Activated CD8-positive, alpha-beta T cell treated with anti-CD3 and anti-CD28 coated beads, Interleukin-2, amount 10 ng/mL, durations not matched to agents 7 days and 5 days (primary cell): ENCODE measurements around the gene CAMK2B. TPM values are rescaled to one million over a fixed set of nuclear protein-coding genes. Genes with fewer than 3 reads are reported as not detected.
"Not testable (repeated sequence)": the region's sequence is repeated elsewhere in the genome, so short reads cannot be mapped to it uniquely, and the experiment has no call there.

Experiments used
- ATAC-seq: fragments of 150-1000 bp; cut with Tn5 transposase; one replicate; pipeline ENCODE4 v1.10.0; 2021; ENCODE audit warnings: moderate library complexity
- CTCF ChIA-PET: fragments of 350-600 bp; sonication (Branson Sonifier 250); formaldehyde crosslinking; loops from one replicate; lab custom pipeline; 2021; ENCODE audit warnings: antibody characterized with exemption; lab: Charles Lee
- POLR2A ChIA-PET: fragments of 350-600 bp; sonication (Branson Sonifier 250); formaldehyde crosslinking; loops from one replicate; lab custom pipeline; 2021; ENCODE audit warnings: antibody characterized with exemption; lab: Charles Lee
- DNase-seq: peaks from one replicate; pipeline ENCODE4 v3.0.0-alpha.2; 2020
- H3K27ac Mint-ChIP-seq: one replicate; pipeline ENCODE4 v1.8.0; 2021; ENCODE audit warnings: mild to moderate bottlenecking, mixed read lengths
- H3K27me3 Mint-ChIP-seq: one replicate; pipeline ENCODE4 v1.8.0; 2021; ENCODE audit warnings: low read depth, mixed read lengths
- H3K36me3 Mint-ChIP-seq: one replicate; pipeline ENCODE4 v1.8.0; 2021; ENCODE audit warnings: low read depth, mixed read lengths
- H3K4me1 Mint-ChIP-seq: one replicate; pipeline ENCODE4 v1.8.0; 2021; ENCODE audit warnings: low read depth, mixed read lengths
- H3K4me3 Mint-ChIP-seq: one replicate; pipeline ENCODE4 v1.8.0; 2021; ENCODE audit warnings: mild to moderate bottlenecking, mixed read lengths
- H3K9me3 Mint-ChIP-seq: one replicate; pipeline ENCODE4 v1.8.0; 2022; ENCODE audit warnings: mixed read lengths; ENCODE audit not compliant: insufficient read depth
- total RNA-seq, 2 experiments: library from RNA; stranded (reverse); gene quantifications; one replicate each; pipeline ENCODE4 v1.2.3, GENCODE V29; 2021

The CAMK2B gene
- total RNA-seq, 2 experiments from 2014 or later, result not detected

GRCh38 chr7:44185729-44186128, 139.7 kb downstream of the CAMK2B start:
- H3K4me3 Mint-ChIP-seq, result no peak overlapping the region
- ATAC-seq, result no peak
- CTCF ChIA-PET, result interaction anchor here (1.6 kb wide), 1 partner anchor 10 kb away, joined by 4 read pairs; no protein-coding TSS in a partner anchor
- POLR2A ChIA-PET, result no interaction called here
- H3K9me3 Mint-ChIP-seq, result peaks cover 5% of the 10 kb centered on the region
- no peaks in the 10 kb centered on the region for H3K4me1 Mint-ChIP-seq
- peaks cover 7% of the 10 kb centered on the region for H3K27me3 Mint-ChIP-seq
- no peak for DNase-seq
- H3K27ac Mint-ChIP-seq, result no peak overlapping the region
- no peaks in the 10 kb centered on the region for H3K36me3 Mint-ChIP-seq

- no peaks in the 10 kb centered on the region for H3K4me1 Mint-ChIP-seq
- no peaks in the 10 kb centered on the region for H3K36me3 Mint-ChIP-seq
- no peak overlapping the region for H3K27ac Mint-ChIP-seq
- DNase-seq (no peak), ATAC-seq (no peak)
- POLR2A ChIA-PET, result no interaction called here
- CTCF ChIA-PET, result no interaction called here
- no peak overlapping the region for H3K4me3 Mint-ChIP-seq
- peaks cover 5% of the 10 kb centered on the region for H3K9me3 Mint-ChIP-seq
- peaks cover 4% of the 10 kb centered on the region for H3K27me3 Mint-ChIP-seq
Observed at GRCh38 chr7:44184873-44185446, 140.4 kb downstream of the CAMK2B start.

GRCh38 chr7:44184206-44184872, 141.1 kb downstream of the CAMK2B start:
- ATAC-seq, result no peak
- CTCF ChIA-PET, result no interaction called here

GRCh38 chr7:44183386-44183785, 142.0 kb downstream of the CAMK2B start:
- H3K4me3 Mint-ChIP-seq, result no peak overlapping the region
- peaks cover 7% of the 10 kb centered on the region for H3K27me3 Mint-ChIP-seq
- H3K27ac Mint-ChIP-seq, result no peak overlapping the region
- H3K9me3 Mint-ChIP-seq, result peaks cover 5% of the 10 kb centered on the region
- ATAC-seq (no peak), DNase-seq (no peak)
- no peaks in the 10 kb centered on the region for H3K4me1 Mint-ChIP-seq
- POLR2A ChIA-PET, result no interaction called here
- no peaks in the 10 kb centered on the region for H3K36me3 Mint-ChIP-seq
- CTCF ChIA-PET, result no interaction called here

More at GRCh38 chr7:44184206-44184872, 141.1 kb downstream of the CAMK2B start:
- H3K27me3 Mint-ChIP-seq, result peaks cover 4% of the 10 kb centered on the region
- peaks cover 5% of the 10 kb centered on the region for H3K9me3 Mint-ChIP-seq
- no peak overlapping the region for H3K27ac Mint-ChIP-seq
- no peaks in the 10 kb centered on the region for H3K4me1 Mint-ChIP-seq
- H3K4me3 Mint-ChIP-seq, result no peak overlapping the region
- H3K36me3 Mint-ChIP-seq, result no peaks in the 10 kb centered on the region
- POLR2A ChIA-PET, result no interaction called here
- DNase-seq, result no peak

GRCh38 chr7:44182827-44183226, 142.6 kb downstream of the CAMK2B start:
- Mint-ChIP-seq H3K4me3 (no peak overlapping the region), H3K27ac (no peak overlapping the region), H3K4me1 (no peaks in the 10 kb centered on the region), H3K9me3 (peaks cover 5% of the 10 kb centered on the region), H3K27me3 (peaks cover 11% of the 10 kb centered on the region), H3K36me3 (no peaks in the 10 kb centered on the region)
- ATAC-seq (no peak), DNase-seq (no peak)
- ChIA-PET CTCF (no interaction called here), POLR2A (no interaction called here)

- CTCF ChIA-PET, result no interaction called here
- Mint-ChIP-seq H3K9me3 (peaks cover 5% of the 10 kb centered on the region), H3K27ac (no peak overlapping the region), H3K27me3 (peaks cover 19% of the 10 kb centered on the region), H3K4me3 (no peak overlapping the region), H3K4me1 (no peaks in the 10 kb centered on the region), H3K36me3 (no peaks in the 10 kb centered on the region)
- ATAC-seq (no peak), DNase-seq (no peak)
- POLR2A ChIA-PET, result no interaction called here
Observed at GRCh38 chr7:44180631-44181030, 144.8 kb downstream of the CAMK2B start.

- ATAC-seq (no peak), DNase-seq (no peak)
- H3K9me3 Mint-ChIP-seq, result no peaks in the 10 kb centered on the region
- CTCF ChIA-PET, result no interaction called here
- no peak overlapping the region for H3K27ac Mint-ChIP-seq
- H3K27me3 Mint-ChIP-seq, result peaks cover 30% of the 10 kb centered on the region
- no peaks in the 10 kb centered on the region for H3K4me1 Mint-ChIP-seq
- POLR2A ChIA-PET, result no interaction called here
- no peak overlapping the region for H3K4me3 Mint-ChIP-seq
- no peaks in the 10 kb centered on the region for H3K36me3 Mint-ChIP-seq
Observed at GRCh38 chr7:44177570-44178131, 147.7 kb downstream of the CAMK2B start.

- H3K4me3 Mint-ChIP-seq, result no peak overlapping the region
Observed at GRCh38 chr7:44176486-44176885, 148.9 kb downstream of the CAMK2B start.

GRCh38 chr7:44175730-44176129, 149.7 kb downstream of the CAMK2B start:
- ATAC-seq (no peak), DNase-seq (no peak)
- Mint-ChIP-seq H3K9me3 (no peaks in the 10 kb centered on the region), H3K36me3 (no peaks in the 10 kb centered on the region), H3K4me1 (no peaks in the 10 kb centered on the region), H3K27ac (no peak overlapping the region), H3K27me3 (peaks cover 30% of the 10 kb centered on the region), H3K4me3 (no peak overlapping the region)
- ChIA-PET POLR2A (interaction anchor here (0.6 kb wide), 1 partner anchor 569 kb away, joined by 3 read pairs; no protein-coding TSS in a partner anchor), CTCF (no interaction called here)

More at GRCh38 chr7:44176486-44176885, 148.9 kb downstream of the CAMK2B start:
- ChIA-PET POLR2A (interaction anchor here (0.6 kb wide), 1 partner anchor 568 kb away, joined by 3 read pairs; no protein-coding TSS in a partner anchor), CTCF (no interaction called here)
- ATAC-seq (no peak), DNase-seq (no peak)
- no peaks in the 10 kb centered on the region for H3K9me3 Mint-ChIP-seq
- H3K27ac Mint-ChIP-seq, result no peak overlapping the region
- peaks cover 32% of the 10 kb centered on the region for H3K27me3 Mint-ChIP-seq
- no peaks in the 10 kb centered on the region for H3K4me1 Mint-ChIP-seq
- H3K36me3 Mint-ChIP-seq, result no peaks in the 10 kb centered on the region

- peaks cover 31% of the 10 kb centered on the region for H3K27me3 Mint-ChIP-seq
- H3K36me3 Mint-ChIP-seq, H3K9me3 Mint-ChIP-seq, POLR2A ChIA-PET, H3K4me3 Mint-ChIP-seq, H3K27ac Mint-ChIP-seq, H3K4me1 Mint-ChIP-seq, CTCF ChIA-PET, DNase-seq, ATAC-seq: not testable (repeated sequence)
Observed at GRCh38 chr7:44174694-44174948, 150.8 kb downstream of the CAMK2B start.

GRCh38 chr7:44173911-44174693, 151.3 kb downstream of the CAMK2B start:
- no peaks in the 10 kb centered on the region for H3K36me3 Mint-ChIP-seq
- H3K4me3 Mint-ChIP-seq, result no peak overlapping the region
- no peak for DNase-seq
- H3K9me3 Mint-ChIP-seq, result no peaks in the 10 kb centered on the region
- no peak overlapping the region for H3K27ac Mint-ChIP-seq
- no peak for ATAC-seq
- peaks cover 30% of the 10 kb centered on the region for H3K27me3 Mint-ChIP-seq
- no peaks in the 10 kb centered on the region for H3K4me1 Mint-ChIP-seq
- ChIA-PET POLR2A (no interaction called here), CTCF (interaction anchor here (2.3 kb wide), 1 partner anchor 22 kb away, joined by 7 read pairs; no protein-coding TSS in a partner anchor)
